Kasumi-1 (cell line): ENCODE measurements around the gene EEFSEC.

Experiments
- DNase-seq, 2 experiments: peaks; one replicate each; lab custom pipeline; 2025; lab: John Stamatoyannopoulos, UW

EEFSEC gene

DNA sequence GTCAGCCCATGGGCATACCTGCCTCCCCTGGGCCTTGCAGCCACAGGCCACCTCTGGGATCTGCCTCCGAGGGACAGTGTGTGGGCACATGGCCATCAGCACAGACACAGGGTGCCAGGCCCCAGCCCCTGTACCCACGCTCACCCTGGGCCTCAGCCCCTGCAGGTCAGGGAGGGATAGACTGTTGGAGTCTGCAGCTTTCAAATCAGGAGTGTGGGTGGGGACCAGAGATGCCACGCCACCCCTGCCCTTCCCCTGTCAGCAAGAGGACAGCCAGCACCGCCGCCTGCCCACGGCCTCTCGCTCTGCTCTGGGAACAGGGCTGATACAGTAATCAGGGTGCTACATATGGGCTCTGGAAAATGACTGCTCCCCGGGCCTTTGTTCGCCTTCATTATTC is 240.8 kb downstream of the EEFSEC start:
- no peak for DNase-seq

DNA sequence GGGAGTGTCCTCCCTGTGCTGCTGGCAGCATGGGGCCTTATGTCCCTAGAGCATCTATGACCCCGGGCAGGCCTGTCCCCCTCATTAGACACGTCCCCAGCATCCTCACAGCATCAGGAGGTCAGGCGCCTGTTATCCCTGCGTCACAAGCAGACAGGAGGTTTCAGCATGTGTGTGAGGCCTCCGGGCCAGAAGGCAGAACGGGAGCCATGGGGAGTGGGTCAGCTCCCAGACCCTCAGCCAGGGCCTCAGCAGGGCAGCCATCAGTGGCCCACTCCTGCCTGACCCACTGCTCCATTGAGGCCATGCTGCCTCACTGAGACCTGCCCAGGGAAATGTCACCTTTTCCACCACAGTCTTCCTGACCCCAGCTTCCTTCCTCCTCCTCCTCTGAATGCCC is 241.8 kb downstream of the EEFSEC start:
- no peak for DNase-seq

DNA sequence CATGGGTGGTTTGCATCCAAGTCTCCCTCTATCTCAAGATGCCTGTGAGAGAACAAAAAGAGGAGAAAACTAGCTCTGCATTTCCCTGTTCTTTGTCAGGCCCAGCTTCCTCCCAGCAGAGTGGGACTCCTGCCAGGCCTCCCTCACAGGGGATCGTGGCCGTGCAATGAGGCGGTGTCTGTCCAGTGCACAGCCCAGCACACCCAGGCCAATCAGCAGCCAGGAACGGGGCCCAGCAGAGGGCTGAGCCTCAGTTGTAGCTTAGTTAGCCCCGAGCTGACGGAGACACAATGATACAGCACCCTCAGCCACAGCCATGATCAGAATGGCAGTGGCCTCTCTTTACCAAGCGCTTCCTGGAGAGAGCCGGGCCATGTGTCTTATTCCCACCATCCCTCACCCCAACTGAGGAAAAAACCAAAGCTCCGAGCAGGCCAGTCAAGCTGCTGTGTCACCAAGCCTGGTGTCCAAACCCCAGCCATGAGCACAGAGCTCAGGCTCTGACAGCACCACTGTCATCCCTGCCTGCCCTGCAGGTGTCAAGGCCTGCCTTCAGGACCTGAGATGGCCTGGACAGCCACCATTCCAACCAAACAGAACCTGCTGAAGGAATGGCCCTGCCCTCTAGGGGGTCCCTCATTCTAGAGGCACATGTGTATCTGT is 242.3 kb downstream of the EEFSEC start:
- DNase-seq: no peak

DNA sequence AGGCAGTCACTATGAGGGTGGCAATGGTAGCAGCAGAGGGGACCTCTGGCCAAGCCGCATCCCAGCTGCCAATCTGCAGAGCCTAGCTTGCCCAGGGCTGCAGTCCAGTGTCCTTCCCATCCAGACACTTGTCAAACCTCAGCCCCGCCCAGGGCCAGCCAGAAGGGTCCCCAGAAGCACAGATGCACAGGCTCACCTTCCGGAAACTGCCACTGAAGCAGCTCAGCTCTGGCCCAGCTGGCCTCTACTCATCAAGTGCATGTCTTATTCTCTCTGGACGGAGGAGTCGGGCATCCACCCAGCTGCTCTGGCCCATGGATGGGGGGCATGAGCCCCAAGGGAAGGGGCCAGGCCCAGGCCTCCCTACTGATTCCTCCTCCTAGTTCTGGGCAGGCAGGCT is 244.2 kb downstream of the EEFSEC start:
- DNase-seq: no peak

DNA sequence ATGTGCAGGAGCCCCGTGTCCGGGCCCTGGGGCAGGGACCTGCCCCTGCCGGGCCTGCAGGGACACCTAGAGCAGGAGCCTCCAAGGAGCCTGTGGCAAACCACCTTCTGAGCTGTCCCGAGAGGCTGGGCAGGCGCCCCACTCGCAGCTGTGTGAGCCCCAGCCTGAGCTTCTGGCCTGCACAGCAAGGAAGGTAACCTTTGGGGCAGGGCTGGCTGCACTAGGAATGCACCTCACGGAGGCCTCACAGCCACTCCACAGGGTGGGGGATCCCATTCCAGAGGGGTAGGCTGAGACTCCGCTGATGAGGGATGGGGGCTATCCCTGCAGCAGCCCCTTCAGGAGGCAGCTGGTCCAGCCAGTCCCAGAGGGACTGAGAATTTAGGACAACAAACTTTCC is 245.3 kb downstream of the EEFSEC start:
- DNase-seq: no peak

DNA sequence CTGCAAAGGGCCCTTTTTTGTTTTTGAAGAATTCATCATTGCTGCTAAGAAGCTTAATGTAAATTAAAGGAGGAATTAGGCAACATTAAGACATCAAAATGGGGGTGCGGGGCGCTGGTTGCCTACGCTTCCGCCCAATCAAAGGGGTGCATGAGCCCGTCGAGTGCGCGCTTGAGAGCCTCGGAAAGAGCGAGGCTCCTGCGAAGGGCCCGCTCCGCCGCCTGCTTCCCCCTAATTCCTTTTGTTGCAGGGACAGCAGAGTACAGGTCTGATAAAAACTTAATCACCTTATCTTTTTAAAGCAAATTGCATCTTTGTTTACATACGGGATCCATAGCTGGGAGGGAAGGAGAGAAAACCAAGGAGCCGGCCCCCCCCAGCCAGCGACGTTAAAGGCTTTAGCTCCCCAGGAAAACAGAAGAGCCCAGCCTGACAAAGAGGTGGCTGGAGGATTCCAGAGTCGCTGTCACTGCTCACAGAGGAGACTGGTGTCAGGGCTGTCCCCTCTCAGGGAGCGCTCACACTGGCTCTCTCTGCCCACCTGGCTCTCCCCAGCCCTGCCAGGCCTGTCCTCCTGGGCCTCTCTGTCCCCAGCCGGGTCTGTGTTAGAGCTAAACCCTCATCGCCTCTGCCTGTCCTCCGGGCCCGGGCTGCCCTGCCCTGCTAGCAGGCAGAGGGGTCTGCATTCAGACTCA is 246.1 kb downstream of the EEFSEC start:
- no peak for DNase-seq

DNA sequence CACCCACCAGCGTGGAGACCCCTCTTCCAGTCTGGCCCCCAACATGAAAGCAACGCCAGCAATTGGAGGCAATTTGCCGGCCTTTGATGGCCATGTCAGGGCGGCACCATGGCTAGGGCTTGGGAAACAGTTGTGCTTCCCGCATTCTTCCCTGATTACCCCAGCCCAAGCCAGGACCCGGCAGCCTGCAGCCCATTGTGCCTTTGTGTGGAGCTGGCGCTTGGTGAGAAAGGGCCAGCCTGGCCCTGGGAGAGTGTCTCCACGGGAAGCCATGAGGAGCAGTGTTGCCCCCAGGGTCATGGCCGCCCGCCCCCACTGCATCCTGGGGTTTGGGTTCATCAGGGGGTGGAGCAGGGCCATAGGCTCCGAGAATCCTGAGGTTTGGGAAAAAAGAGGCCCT is 247.4 kb downstream of the EEFSEC start:
- DNase-seq: no peak

DNA sequence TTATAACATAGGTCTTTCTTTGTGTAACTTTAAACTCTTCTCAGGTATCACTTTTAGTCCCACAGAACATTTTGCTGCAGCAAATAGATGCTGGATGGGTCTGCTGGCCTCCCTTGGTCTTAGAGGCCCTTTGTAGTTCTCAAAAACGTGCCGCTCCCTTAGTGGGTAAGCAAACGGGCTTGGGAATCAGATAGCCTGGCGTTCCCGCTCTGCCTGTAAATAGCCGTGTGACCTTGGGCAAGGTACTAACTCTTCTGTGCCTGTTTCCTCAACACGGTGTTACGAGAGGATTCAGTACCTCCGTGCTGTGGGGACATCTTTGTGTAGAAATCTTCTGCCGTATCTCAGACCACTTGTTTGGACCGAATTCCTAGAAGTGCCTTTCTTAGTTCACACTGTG is 249.0 kb downstream of the EEFSEC start:
- DNase-seq: no peak

DNA sequence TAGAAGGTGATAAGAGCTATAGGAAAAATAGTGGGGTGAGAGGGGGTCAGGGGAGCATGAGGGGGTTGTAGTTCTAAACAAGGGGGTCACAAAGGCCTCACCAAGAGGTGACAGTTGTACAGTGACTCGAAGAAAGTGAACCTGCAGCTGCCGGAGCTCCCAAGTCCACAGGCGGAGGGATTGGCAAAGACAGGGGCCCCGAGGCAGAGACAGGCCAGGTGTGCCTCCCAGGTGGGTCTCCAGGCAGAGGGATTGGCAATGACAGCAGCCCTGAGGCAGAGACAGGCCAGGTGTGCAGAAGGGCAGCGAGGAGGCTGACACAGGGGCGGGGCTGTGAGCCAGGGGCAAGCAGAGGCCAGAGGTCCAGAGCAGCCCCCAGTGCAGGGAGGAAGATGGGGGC is 249.7 kb downstream of the EEFSEC start:
- DNase-seq: no peak

DNA sequence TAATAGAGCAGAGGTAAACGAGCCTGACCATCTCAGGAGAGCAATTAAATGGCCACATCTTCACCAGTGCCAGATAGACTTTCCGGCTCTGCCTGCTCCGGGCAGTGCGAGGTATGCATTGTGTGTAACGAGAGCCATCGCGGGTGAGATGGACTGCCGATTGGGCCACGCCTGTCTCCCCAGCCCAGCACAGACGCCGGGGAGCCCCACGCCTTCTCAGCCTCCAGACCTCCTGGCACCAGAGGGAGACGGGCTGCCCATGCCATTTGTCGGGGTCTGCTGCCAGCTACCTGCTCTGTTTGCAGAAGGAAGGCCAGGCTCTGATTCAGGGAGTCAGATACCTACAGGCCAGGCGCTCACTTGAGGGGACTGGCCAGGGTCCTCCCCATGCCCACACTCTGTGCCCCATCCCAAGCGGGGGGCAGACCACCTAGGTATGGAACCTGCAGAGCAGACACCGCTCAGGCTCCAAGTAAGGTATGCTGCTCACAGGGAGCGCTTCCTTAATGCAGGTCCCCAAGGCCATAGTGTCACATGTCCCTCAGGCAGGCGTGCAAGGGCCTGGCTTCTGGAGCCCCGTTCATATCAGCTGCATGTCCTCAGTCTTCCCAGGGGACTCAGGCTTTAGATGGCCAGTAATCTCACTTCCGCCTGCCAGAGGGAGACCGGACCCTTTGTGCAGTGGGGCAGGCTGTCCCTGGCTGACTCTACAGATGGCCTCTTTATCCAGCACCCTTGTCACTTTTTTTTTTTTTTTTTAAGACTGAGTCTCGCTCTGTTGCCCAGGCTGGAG is 251.2 kb downstream of the EEFSEC start:
- no peak for DNase-seq

DNA sequence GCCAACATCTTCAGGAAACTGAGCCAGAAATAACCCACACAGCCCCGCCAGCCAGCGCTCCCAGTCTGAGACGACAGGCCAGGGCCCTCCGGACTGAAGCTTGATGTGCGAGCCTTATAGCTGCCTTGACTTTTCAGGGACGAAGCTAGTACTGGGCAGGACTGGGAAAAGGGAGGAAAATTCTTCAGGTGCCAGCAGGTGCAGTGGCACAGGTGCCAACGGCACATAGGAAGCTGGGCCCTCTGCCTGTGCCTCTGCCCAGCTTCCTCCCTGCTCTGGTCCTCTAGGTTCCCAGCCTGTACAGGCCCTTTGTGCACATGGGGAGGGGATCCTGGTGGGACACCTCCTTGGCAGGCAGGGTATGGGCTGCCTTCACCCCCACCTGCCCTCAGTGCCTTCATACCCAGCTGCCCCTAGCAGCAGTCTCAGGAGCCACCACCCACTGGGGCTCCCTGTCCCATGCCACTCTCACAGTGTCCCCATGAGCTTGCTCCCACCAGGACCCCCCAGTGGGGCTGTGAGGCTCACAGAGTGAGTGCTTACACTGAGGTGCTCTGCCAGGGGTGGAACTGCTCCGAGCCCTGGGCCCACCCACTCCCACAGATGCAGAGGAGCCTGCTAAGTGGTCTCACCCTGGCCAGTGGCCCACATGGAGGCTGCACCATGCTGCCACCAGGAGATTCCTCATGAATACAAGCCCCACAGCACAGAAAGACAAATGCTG is 252.4 kb downstream of the EEFSEC start:
- DNase-seq: no peak

DNA sequence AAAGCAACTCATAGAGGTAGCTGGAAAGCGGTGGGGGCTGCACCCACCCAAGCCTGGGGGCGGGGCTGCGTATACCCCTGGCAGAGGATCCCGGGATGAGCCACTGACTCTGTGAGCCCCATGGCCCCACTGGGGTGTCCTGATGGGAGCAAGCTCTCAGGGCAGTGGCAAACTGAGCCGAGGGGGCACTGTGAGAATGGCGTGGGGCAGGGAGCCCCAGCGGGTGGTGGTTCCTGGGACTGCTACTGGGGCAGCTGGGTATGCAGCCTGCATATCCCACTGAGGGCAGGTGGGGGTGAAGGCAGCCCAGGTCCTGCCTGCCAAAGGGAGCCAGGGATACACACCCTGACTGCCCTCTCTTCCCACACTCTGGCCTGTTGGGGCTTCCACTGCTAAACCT is 254.0 kb downstream of the EEFSEC start:
- DNase-seq: no peak

DNA sequence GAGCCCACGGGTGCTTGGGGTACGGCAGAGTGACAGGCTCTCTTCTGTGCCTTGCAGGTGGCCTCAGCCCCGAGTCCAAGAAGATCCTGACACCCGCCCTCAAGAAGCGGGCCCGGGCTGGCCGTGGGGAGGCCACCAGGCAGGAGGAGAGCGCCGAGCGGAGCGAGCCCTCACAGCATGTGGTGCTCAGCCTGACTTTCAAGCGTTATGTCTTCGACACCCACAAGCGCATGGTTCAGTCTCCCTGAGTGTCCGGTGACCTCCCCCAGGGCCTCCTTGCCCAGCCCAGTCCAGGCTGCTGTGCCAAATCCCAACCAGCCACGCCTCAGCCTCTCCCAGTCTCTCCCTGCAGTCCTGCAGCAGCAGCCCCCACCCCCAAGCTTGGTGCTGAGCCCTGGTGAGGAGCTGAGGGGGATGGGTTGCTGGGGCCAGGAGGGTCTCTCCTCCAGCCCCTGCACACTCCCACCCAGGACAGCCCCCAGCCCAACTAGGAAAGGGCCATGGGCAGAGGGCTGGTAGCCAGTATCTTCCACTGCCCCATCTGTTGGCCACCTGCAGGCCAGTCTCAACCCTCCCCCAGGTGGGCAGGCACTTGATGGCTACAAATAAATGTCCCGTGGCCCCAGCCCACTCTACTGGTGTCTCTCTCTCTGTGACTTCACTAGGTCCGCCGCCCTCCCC is 254.9 kb downstream of the EEFSEC start:
- DNase-seq: no peak

DNA sequence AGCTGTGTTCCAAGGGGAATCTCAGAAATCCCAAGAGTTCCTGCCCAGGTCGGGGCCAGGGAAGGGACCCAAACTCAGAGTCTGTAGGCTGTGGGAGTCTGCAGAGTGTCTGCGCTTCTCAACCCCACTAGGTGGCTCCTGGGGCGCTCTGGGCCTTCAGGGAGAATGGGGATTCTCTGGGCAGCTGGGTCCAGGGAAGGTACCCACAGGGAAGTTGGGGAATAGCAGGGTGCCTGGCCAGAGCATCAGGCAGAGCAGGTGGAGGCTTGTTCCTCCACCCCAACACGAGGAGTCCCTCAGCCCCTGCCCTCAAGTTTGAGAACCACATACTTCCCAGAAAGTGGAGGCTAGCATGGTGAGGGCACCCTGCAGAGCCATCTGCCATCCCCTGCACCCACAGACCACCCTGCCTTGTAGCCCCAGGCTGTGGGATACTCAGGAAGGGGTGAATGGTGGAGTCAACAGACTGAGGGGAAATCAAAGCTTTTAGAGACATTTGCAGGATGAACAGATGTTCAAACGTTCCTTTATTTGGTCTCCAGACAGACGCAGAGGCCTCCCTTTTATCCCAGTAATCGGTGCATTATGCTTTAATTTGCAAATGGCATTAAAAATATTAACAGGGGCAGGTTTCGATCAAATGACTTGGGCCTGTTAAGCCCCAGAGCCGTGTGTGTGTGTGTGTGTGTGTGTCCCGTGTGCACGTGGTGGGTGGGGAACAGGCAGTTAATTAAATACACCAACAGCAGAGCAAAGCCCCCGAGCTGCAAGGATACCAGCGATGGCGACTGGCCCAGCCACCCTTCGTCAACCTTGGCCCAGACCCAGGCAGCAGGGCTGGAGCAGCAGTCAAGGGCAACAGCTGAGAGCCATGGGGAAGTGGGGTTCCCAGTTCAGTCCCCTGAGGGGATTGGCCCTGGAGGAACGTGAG is 255.7 kb downstream of the EEFSEC start:
- DNase-seq: peak in 1 of 2 experiments; percentile 5

DNA sequence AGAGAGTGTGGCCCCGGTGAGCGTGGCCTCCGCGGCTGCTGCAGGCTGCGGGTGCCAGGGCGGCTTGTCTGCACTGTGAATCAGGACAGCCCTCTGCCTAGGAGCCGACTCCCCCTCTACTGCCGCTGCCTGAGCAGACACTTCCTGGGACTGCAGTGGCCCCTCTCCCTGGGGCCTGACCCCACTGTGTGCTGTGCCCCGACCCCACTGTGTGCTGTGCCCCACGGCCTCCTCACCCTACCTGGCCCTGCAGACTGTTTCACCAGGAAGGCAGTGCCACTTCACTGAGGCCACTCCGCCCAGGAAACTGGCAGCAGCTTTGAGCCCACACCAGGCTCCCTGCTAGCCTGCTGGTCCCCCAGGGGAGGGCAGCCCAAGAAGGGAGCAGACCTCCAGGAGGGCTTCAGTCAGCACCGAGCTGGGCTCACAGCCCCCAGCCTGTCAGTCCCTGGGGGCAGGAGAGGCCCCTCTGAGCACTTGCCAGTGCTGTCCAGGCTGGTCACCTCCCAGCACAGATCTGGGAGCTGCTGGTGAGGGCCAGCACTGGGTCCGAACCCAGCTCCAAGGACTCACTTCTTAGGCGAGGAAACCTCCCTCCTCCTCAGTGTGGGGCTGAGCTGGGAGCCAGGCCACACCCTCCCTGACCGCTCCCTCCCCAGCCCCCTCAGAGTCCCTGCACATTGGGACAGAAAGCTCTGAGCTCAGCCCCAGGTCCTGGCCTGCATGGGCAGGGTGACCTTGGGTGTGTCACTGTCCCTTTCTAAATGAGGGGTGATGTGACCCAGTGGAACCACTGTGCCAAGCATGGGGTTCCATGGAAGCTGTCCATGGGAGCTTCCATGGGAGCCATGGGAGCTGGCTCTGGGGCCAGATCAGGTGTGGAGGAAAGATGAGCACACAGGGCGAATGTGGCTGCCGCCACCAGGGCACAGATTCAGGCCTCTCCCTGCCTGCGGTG is 256.6 kb downstream of the EEFSEC start:
- no peak for DNase-seq

DNA sequence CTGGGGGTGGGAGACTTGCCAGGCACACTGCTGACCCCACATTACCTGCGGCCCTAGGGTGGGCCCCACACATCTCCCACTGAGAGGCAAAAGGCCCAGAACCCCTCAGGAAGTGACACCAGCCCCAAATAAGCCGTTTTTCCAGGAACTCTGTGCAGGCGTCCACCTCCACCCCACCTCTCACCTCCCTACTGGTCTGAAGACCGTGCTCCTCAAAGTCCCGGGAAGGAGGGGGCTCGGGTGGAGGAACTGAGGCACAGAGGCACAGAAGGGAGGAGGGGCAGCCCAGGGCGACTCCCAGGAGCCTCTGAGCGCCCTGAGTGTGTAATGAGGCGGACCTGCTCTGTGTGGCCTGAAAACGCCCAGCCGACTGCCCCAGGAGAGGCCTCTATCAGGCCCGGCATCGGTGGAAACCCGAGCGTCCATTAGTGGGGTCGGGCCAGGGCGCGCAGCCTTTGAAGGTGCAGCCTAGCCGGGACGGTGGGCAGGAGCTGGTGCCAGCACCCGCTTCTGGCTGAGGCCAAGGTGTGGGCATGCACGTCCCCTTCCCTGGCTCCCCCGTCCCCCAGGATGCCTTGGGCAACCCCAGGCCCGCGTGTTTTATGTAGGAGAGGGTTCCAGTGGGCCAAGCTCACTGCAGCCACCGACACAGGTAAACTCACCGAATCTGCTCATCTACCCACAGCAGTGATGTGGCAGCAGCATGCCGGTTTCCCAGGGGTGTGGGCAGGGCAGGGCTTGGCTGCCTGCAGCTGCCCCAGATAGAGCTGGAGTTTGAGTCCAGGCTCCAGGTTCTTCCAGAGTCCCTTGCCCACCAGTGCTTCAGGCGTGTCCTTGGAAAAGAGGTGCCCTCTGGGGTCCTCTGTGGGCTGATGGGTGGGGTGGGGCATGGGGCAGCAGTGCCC is 257.6 kb downstream of the EEFSEC start:
- no peak for DNase-seq

DNA sequence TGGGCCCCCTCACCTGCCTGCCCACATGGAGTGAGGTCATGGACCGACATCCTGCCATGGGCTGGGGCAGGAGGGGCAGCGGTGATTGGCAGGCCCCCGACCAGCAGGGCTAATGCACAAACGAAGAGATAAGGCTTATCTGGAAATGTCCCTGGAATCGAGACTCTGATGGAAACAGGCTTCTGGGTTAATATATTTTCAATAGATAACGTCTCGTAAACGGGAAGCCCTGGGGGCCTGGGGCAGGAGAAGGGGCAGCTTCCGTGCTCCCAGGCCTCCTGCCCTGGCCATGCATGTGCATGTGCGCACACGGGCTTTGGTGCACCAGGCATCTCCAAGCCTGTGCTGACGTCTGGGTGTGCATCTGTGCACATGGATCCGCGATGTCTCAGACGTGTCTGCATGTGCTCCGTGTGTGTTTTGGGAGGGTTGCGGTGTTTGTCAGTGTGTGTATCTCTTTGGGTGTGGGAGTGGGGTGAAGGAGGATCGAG is 258.3 kb downstream of the EEFSEC start:
- DNase-seq: no peak
